HG02840 (cell line): ENCODE results near the gene PRIM2.
"Not testable (repeated sequence)": the region's sequence is repeated elsewhere in the genome, so short reads cannot be mapped to it uniquely, and the experiment has no call there.

Experiments used
- ATAC-seq: cut with Tn5 transposase; IDR thresholded peaks from one replicate; pipeline ENCODE4 v1.9.1; 2021; ENCODE audit warnings: mild to moderate bottlenecking, moderate library complexity, moderate number of reproducible peaks; ENCODE audit not compliant: unreplicated experiment, low FRiP score

The PRIM2 gene

DNA sequence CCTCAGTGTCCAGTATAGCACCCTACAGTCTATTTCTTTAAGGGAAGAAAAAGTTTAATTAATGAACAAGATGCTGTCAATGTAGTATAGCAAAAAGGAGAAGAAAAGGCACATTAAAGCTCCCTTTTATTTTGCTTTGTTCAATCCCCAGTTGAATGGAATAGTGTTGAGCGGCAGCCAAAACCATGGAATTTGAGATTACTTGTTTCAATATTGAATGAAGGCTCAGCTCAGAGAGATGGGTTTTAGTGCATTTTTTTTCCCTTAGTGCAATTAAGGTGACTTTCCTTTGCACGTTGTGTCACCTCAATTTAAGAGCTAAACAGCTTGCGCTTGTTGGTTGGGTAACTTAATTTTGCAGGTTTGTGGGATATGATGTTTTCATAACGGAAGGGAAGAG lies 254.7 kb downstream of the PRIM2 start:
- ATAC-seq = not testable (repeated sequence)

DNA sequence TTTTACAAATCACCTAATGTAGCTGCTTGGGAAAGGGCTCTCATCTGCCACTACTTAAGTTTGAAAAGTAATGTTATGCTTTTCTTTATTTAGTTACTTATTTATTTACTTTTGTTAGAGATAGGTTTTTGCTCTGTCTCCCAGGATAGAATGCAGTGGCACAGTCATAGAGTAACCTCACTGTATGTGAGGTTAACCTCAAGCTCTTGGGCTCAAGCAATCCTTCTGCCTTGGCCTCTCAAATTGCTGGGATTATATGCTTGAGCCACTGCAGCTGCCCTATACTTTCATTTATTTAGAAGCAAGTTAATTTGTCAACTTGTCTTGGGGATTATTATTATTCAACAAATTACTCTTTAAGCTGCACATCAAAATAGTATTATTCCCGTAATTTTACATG lies 255.4 kb downstream of the PRIM2 start:
- ATAC-seq = not testable (repeated sequence)

DNA sequence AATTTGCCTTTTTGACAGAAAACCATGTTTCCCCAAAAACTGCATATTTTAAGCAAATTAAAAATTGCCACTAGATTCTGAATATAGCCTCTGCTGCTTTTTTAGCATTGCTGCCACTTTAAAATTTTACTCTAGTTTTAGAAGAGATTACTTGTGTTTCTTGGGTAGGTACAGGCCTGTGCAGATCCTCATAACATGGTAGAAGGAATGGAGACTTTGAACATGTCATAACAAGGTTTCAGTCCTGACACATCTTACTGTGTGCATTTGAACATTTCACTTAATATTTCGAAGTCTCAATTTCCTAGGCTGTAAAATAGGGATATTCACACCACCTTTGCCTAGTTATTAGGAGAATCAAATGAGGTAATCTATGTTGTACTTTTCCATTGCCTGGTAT lies 259.6 kb downstream of the PRIM2 start:
- ATAC-seq = not testable (repeated sequence)

DNA sequence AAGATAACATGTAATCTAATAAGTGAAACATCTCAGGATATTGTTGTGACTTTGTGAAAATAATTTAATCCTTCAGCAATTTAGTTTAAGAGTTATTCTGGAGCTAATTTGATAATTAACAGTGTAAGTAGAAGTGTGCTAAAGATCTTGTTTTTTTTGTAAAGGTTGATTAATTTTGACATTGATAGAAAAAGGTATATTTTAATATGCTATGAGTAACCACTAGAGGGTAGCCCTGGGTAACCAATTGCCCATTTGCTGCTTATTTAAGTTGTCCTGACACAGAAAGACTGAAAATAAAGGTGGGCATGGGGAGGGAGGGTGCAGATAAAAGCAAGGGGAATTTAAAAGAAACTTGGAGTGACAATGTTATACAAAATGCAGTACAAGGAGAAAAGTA lies 262.1 kb downstream of the PRIM2 start:
- ATAC-seq = not testable (repeated sequence)

DNA sequence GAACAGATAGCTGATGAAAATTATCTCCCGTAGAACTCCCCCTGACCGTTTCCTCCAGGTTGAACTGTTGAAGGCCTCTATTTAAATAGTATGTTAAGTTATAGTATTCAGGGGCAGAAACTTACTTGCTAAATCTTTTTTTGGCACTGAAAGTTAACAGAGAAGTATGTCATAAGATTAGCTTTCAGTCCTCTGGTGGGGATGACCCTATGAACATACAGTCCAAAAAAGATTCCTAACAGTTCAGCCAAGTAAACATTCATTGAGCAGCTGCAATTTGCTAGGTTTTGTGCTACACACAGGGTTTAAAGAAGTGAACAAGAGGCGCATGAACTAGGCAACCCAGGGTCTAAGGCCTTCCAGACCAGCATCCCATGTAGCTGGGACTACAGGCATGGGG lies 264.2 kb downstream of the PRIM2 start:
- not testable (repeated sequence) for ATAC-seq

DNA sequence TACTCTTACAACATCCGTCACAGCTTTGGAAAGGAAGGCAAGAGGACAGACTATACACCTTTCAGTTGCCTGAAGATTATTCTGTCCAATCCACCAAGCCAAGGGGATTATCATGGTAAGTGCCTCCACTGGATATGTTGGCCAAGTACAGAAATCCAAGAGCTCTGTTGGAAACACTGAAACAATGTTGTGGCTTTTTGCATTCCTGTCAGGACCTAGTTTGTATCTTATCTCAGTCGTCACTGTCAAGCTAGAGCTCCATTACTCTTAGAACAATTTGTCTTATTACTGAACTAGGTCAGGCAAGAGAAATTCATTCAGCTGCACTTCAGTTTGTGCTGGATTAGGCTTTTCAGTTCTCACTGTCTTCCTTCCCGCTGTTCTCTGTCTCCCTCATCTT lies 283.7 kb downstream of the PRIM2 start:
- not testable (repeated sequence) for ATAC-seq

DNA sequence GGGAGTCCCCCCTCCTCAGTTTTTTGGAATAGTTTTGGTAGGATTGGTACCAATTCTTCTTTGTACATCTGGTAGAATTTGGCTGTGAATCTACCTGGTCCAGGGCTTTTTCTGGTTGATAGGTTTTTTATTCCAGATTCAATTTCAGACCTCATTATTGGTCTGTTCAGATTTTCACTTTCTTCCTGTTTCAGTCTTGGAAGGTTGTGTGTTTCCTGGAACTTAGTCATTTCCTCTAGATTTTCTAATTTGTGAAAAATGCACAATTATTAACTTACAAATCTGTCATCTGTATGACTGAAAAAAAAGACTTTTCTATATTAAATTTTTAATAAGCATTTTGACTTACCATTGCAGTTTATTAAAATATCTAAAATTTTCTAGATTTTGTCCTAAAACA lies 287.9 kb downstream of the PRIM2 start:
- ATAC-seq = not testable (repeated sequence)

DNA sequence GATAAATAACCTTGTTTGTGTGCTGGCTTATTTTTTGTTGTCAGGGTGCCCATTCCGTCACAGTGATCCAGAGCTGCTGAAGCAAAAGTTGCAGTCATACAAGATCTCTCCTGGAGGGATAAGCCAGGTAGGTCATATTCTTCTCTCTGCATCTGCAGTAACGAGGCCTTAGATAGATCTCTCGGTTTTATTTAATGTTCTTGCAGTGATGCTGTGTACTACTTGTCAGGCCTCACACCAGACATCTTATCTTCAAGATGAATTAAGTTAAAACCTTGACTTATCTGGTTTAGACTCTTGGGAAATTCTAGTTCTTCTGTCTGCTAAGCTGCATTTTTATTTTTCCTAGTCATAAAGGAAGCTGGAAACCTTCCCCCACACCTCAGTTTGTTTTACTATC lies 288.9 kb downstream of the PRIM2 start:
- not testable (repeated sequence) for ATAC-seq

DNA sequence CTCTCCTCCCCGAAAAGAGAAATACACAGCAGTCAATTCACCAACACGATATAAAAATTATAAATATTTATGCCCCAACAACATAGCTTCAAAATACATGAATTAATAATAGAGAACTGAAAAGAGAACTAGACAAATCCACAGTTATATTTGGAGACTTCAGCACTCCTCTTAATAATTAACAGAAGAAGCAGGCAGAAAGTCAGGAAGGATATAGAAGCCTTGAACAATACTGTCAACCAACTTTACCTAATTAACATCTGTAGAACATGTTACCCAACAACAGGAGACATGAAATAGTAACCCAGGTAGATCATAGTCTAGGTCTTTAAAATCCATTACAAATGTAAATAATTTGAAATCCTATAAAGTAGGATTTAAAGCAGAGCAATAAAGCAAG lies 293.2 kb downstream of the PRIM2 start:
- not testable (repeated sequence) for ATAC-seq

DNA sequence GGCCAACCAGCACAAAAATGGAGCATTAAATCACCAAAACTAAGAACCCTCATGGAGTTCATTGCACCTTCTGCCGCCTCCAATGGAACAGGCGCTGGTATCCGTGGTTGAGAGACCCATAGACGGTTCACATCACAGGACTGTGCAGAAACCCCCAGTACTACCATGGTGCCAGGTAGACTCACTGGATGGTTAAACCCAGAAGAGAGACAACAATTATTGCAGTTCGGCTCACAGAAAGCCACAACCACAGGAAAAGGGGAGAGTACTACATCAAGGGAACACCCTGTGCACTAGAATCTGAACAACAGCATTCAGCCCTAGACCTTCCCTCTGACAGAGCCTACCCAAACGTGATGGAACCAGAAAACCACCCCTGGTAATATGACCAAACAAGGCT lies 301.5 kb downstream of the PRIM2 start:
- not testable (repeated sequence) for ATAC-seq

- ATAC-seq = not testable (repeated sequence)
Measured at GRCh38 chr6:57631773-57632172, 314.3 kb downstream of the PRIM2 start.

- ATAC-seq = not testable (repeated sequence)
Measured at GRCh38 chr6:57658526-57658925, 341.1 kb downstream of the PRIM2 start.

DNA sequence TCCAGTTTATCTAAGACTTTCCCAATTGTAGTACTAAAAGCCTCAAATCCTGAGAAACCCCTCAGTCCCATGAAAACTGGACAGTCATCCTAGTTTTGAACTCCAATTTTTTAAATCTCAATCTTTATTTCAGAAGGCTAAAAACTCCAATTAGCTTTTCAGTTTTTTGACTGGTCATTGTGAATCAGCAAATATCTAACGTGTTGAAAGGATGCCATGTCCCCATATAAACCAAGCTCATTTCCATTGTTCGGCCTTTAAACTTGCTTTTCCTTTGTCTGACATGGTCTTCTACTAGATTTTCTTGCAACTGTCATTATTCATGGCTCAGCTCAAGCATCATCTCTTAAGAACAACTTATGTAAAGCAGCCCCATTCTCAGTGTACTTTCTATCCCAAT lies 342.4 kb downstream of the PRIM2 start:
- not testable (repeated sequence) for ATAC-seq

GRCh38 chr6:57660940-57661339 lies 343.5 kb downstream of the PRIM2 start:
- peak; percentile 60 for ATAC-seq

- not testable (repeated sequence) for ATAC-seq
Measured at GRCh38 chr6:57668108-57668507, 350.7 kb downstream of the PRIM2 start.

DNA sequence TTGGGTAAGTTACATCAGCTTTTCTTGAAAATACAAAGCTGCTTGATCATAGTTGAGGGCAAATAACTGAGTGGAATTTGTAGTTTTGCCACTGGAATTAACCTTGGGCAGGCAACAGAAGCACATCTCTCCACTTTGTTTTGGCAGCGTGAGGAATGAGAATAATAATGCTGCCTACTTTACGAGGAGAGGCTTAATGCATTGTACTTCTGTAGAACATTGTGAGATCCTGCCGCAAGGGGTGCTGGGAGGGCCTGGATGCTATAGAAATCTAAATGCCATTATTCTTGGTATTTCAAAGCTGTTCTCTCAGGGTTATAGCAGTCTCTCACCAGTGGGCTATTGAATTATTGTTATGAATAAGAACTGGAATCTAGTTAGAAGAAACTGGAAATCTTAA lies 353.8 kb downstream of the PRIM2 start:
- not testable (repeated sequence) for ATAC-seq

- ATAC-seq = not testable (repeated sequence)
Measured at GRCh38 chr6:57671937-57672627, 354.7 kb downstream of the PRIM2 start.

DNA sequence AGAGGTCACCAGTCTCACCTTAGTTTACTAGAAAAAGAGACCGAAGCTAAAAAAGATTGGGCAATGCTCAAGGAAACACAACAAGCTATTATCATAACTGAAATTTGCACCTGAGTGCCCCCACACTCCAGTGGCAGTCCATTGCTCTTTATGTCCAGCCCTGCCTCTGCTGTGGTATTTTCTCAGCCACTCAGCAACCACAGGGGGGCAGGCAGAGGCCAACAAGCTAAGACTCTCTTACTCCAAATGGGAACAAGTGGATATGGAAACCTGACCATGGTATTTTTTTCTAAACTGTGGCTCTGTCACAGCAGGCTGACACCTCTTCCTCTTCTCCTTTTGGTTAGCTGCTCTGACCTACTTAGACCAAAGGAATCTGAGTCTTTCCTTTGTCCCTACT lies 355.9 kb downstream of the PRIM2 start:
- ATAC-seq = not testable (repeated sequence)

DNA sequence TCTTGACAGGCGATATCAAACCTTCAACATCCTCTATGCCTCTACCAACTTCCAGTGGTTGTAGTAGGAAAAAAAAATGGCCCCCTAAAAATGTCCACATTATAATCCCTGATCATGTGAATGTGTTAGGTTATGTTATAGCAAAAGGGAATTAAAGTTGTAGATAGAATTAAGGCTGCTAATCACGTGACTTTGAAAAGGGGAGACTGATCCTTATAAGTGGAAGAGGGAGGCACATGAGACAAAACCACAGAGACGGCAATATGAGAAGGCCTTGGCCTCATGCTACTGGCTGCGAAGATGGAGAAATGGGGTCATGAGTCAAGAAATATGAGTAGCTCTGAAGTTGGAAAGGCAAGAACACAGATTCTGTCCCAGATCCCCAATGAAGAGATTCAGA lies 358.0 kb downstream of the PRIM2 start:
- not testable (repeated sequence) for ATAC-seq

GRCh38 chr6:57696382-57696781 lies 379.0 kb downstream of the PRIM2 start:
- ATAC-seq = not testable (repeated sequence)
